Activated naive CD4-positive, alpha-beta T cell treated with anti-CD3 and anti-CD28 coated beads, Interleukin-2, amount 50 U/mL, for 72 hours (primary cell): ENCODE results near the gene RBMY1E. TPM values are rescaled to one million over a fixed set of nuclear protein-coding genes. Genes with fewer than 3 reads are reported as not detected.
A peak's percentile ranks its signal among the peaks of the same experiment; 100 is the strongest.
"Not testable (repeated sequence)": the region's sequence is repeated elsewhere in the genome, so short reads cannot be mapped to it uniquely, and the experiment has no call there.

Source experiments
- ATAC-seq, 2 donors: fragments of 150-1000 bp; cut with Tn5 transposase; 2 replicates each; pipeline ENCODE4 v1.10.0; 2021; ENCODE audit warnings: mild to moderate bottlenecking in 2 of 2, moderate library complexity in 2 of 2
- DNase-seq, 2 donors: peaks; one replicate each; pipeline ENCODE4 v3.0.0; 2021 to 2022; ENCODE audit warnings: low spot score in 2 of 2
- H3K27ac Mint-ChIP-seq, 2 donors: one replicate each; pipeline ENCODE4 v1.8.0; 2022; ENCODE audit warnings: mild to moderate bottlenecking in 2 of 2, mixed read lengths in 2 of 2
- H3K36me3 Mint-ChIP-seq, 2 donors: one replicate each; pipeline ENCODE4 v1.8.0; 2022; ENCODE audit warnings: mixed read lengths in 2 of 2
- H3K9me3 Mint-ChIP-seq, 2 donors: one replicate each; pipeline ENCODE4 v1.8.0; 2022; ENCODE audit warnings: mixed read lengths in 2 of 2
- total RNA-seq, 2 donors: library from RNA; stranded (reverse); gene quantifications; one replicate each; pipeline ENCODE4 v1.2.3, GENCODE V29; 2022

The RBMY1E gene
- total RNA-seq: not detected

DNA sequence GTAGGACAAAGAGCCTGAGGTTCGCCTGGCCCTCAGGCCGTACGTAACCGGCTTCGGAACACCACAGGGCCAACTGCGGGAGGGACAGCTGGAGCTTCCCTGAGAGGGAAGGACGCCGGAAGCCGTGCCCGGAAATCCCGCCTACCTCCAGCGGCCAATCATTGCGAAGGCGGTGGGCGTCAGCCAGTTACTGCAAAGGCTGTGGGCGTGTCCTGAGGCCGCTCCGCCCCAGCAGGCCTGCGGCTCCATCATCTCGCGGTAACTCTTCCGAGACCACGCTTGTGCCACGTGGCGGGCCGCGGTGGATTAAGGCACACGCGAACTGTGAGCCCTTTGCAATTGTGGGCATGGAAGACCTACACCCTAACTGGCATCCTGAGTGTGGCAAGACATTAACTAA, at the start of gene RBMY1E:
TSS of gene RBMY1E (minus strand) at position 101 of the 400 bp plus-strand sequence. CDS start 1,978 bp downstream, outside the sequence.
- ATAC-seq, H3K9me3 Mint-ChIP-seq, H3K36me3 Mint-ChIP-seq, H3K27ac Mint-ChIP-seq, DNase-seq: not testable (repeated sequence)

- DNase-seq: not testable (repeated sequence)
Measured at GRCh38 chrY:21894426-21894825, 23.4 kb downstream of the RBMY1E start, which contains the start of gene RBMY1D. Gene RBMY1D (minus strand): TSS chrY:21894526. CDS start chrY:21892513, 2,013 bp downstream.

GRCh38 chrY:21869407-21870076, 48.3 kb downstream of the RBMY1E start:
- not testable (repeated sequence) for H3K9me3 Mint-ChIP-seq, DNase-seq, H3K36me3 Mint-ChIP-seq, H3K27ac Mint-ChIP-seq
- peak; percentile 18 to 98 for ATAC-seq

More at GRCh38 chrY:21894426-21894825, 23.4 kb downstream of the RBMY1E start, which contains the start of gene RBMY1D:
- H3K27ac Mint-ChIP-seq, ATAC-seq, H3K36me3 Mint-ChIP-seq, H3K9me3 Mint-ChIP-seq: not testable (repeated sequence)

Other genes with a start within 250 kb of the RBMY1E start
- not detected for gene RBMY1D, start 23.5 kb downstream of the RBMY1E start, total RNA-seq